Measurements from ENCODE around the gene FLRT2.

- TF ChIP-seq POLR2A (IDR thresholded peaks at IDR 0.05; ENCODE audit: low read length): no peak
- no peak for TF ChIP-seq KDM1A (IDR thresholded peaks at IDR 0.05; ENCODE audit: low read depth)
- TF ChIP-seq, protein P1, sequence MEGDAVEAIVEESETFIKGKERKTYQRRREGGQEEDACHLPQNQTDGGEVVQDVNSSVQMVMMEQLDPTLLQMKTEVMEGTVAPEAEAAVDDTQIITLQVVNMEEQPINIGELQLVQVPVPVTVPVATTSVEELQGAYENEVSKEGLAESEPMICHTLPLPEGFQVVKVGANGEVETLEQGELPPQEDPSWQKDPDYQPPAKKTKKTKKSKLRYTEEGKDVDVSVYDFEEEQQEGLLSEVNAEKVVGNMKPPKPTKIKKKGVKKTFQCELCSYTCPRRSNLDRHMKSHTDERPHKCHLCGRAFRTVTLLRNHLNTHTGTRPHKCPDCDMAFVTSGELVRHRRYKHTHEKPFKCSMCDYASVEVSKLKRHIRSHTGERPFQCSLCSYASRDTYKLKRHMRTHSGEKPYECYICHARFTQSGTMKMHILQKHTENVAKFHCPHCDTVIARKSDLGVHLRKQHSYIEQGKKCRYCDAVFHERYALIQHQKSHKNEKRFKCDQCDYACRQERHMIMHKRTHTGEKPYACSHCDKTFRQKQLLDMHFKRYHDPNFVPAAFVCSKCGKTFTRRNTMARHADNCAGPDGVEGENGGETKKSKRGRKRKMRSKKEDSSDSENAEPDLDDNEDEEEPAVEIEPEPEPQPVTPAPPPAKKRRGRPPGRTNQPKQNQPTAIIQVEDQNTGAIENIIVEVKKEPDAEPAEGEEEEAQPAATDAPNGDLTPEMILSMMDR (IDR thresholded peaks at IDR 0.05): no peak
- no peak for TF ChIP-seq RAD21 (conservative IDR thresholded peaks at IDR 0.05 in 1 of 2, IDR thresholded peaks at IDR 0.05 in 1 of 2)
- TF ChIP-seq EP300 (IDR thresholded peaks at IDR 0.05): no peak
- TF ChIP-seq ZC3H11A (IDR thresholded peaks at IDR 0.05): no peak
- TF ChIP-seq FOSB (CRISPR knock-in tag; IDR thresholded peaks at IDR 0.05): no peak
Observed at GRCh38 chr14:85579942-85580341, 50.0 kb downstream of the FLRT2 start.
